ENCODE results near the gene MMP19. TPM values are rescaled to one million over a fixed set of nuclear protein-coding genes. Genes with fewer than 3 reads are reported as not detected.

The MMP19 gene
- total RNA-seq, 2 donors from 2014 or later: 5.0 to 7.7 TPM

DNA sequence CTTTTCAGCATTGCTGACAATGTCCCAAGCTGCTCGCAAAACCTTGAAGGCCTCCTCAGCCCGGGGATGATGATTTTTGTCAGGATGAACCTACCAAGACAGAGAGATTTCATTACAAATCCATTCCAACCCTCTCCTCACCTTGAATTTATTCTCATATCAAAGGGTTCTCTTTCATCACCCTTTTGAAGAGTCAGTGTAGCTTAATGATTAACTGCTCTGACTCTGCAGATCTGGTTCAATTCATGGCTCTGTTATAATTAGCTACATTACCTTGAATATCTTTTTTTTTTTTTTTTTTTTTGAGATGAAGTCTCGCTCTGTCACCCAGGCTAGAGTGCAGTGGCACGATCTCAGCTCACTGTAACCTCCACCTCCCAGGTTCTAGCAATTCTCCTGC, 19.3 kb downstream of the MMP19 start:
- Histone ChIP-seq H3K4me1 (peaks cover 0 to 34% of the 10 kb centered on the region in 2 donors), H3K27ac (no peak overlapping the region), H3K4me3 (no peak overlapping the region), H3K27me3 (no peaks in the 10 kb centered on the region), H3K36me3 (peaks cover 37% of the 10 kb centered on the region), H3K9me3 (no peaks in the 10 kb centered on the region)
- no peak for DNase-seq (ENCODE audit: low spot score)
- TF ChIP-seq CTCF (IDR thresholded peaks at IDR 0.05): no peak

GRCh38 chr12:55822228-55822627, 20.5 kb downstream of the MMP19 start:
- H3K4me1 ChIP-seq: peaks cover 0 to 25% of the 10 kb centered on the region in 2 donors
- no peak for DNase-seq (ENCODE audit: low spot score)
- no peaks in the 10 kb centered on the region for H3K27me3 ChIP-seq
- TF ChIP-seq CTCF (IDR thresholded peaks at IDR 0.05): no peak
- no peaks in the 10 kb centered on the region for H3K9me3 ChIP-seq
- H3K4me3 ChIP-seq: no peak overlapping the region
- H3K36me3 ChIP-seq: peaks cover 37% of the 10 kb centered on the region
- no peak overlapping the region for H3K27ac ChIP-seq

GRCh38 chr12:55820679-55821078, 22.1 kb downstream of the MMP19 start:
- no peak for DNase-seq (ENCODE audit: low spot score)
- peaks cover 39% of the 10 kb centered on the region for H3K36me3 ChIP-seq
- no peaks in the 10 kb centered on the region for H3K9me3 ChIP-seq
- no peak overlapping the region for H3K4me3 ChIP-seq
- no peaks in the 10 kb centered on the region for H3K27me3 ChIP-seq
- TF ChIP-seq CTCF (IDR thresholded peaks at IDR 0.05): no peak
- H3K27ac ChIP-seq: no peak overlapping the region
- H3K4me1 ChIP-seq: peaks cover 0 to 22% of the 10 kb centered on the region in 2 donors

- TF ChIP-seq CTCF (IDR thresholded peaks at IDR 0.05): no peak
- no peak for DNase-seq (ENCODE audit: low spot score)
- peaks cover 46% of the 10 kb centered on the region for H3K36me3 ChIP-seq
- H3K4me1 ChIP-seq: peaks cover 0 to 39% of the 10 kb centered on the region in 2 donors
- H3K27me3 ChIP-seq: no peaks in the 10 kb centered on the region
- no peaks in the 10 kb centered on the region for H3K9me3 ChIP-seq
- peak overlapping the region; percentile 84 to 91 for H3K4me3 ChIP-seq
- peak overlapping the region in 1 of 2 donors; percentile 84 for H3K27ac ChIP-seq
These were observed 23.9 kb downstream of the MMP19 start for GRCh38 chr12:55818886-55819285.

DNA sequence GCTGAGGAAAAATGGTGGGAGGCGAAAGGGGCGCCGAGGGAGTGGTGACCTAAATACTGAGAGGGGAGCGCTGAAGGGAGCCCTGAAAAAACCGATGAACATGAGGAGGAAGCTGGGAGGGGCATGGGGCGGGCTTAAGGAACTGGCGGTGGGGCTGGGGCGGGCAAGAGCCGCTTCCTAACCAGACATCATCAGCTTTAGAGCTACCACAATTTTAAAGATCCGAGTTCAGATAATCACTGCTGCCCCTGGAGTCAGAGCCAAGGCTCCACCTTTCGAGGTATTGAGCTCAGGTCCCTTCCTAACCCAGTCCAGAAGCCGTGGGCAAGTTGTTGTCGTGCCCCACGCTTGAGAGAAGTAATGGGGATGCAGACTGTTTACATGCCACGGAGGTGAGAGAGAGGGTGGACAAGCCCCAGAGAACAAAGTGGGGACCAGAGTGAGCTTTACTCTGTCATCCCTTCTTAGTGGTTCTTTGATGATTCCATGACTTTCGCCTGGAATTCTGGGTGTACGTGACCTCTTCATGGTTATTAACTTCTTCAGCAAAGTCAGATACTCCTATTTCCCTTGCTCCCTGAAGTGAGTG, 24.5 kb downstream of the MMP19 start:
- H3K27me3 ChIP-seq: no peaks in the 10 kb centered on the region
- TF ChIP-seq CTCF (IDR thresholded peaks at IDR 0.05): no peak
- peaks cover 0 to 43% of the 10 kb centered on the region in 2 donors for H3K4me1 ChIP-seq
- peak overlapping the region; percentile 84 to 86 for H3K27ac ChIP-seq
- H3K4me3 ChIP-seq: peak overlapping the region; percentile 84 to 91
- no peaks in the 10 kb centered on the region for H3K9me3 ChIP-seq
- DNase-seq (ENCODE audit: low spot score): no peak
- peaks cover 46% of the 10 kb centered on the region for H3K36me3 ChIP-seq

Data from right atrium auricular region (tissue), 2 donors.